Suppressor macrophage (primary cell): ENCODE data around the gene CDYL2.
A peak's percentile ranks its signal among the peaks of the same experiment; 100 is the strongest.

Experiments used
- DNase-seq, 4 experiments: peaks; one replicate each; pipeline ENCODE4 v3.0.0-alpha.2; 2020 to 2022

CDYL2 gene

DNA sequence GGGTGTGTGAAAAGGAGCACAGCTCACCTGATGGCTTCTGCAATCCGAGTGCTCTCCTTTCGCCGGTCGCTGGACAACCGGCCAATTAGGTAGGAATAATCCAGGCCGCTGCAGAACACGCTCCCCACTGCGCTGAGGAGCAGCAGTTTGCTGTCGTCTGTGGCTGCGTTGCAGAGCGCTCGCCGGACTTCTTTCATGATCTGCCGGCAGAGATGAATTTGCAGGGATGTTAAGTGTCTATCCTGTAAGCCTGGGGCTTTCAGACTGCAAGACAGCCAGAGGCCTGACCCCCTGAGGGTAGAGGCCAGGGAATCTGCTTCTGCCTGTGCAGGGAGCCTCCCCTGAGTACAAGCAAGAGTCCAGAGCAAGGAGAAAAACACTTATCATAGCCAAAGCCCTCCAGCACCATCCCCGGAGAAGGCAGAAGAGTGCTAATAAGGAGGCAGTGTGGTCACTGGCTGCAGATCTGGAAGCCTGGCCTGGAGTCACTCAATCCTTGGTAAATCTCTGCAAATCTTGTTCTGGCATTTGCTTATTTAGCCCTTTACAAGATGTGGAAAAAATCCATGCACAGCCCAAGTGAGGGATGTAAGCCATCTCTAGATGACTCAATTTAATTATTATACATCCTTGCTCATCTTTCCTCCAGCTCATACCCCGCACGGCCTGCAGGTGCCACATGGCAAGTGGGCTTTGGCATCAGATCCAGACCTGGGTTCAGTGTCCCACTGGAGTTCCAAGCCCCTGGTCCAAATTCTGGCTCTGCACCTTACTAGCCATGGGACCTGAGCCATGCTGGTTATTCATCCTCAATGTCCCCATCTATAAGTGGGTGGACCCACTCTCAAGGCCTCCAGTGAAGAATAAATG lies 183.4 kb downstream of the CDYL2 start:
- no peak for DNase-seq

DNA sequence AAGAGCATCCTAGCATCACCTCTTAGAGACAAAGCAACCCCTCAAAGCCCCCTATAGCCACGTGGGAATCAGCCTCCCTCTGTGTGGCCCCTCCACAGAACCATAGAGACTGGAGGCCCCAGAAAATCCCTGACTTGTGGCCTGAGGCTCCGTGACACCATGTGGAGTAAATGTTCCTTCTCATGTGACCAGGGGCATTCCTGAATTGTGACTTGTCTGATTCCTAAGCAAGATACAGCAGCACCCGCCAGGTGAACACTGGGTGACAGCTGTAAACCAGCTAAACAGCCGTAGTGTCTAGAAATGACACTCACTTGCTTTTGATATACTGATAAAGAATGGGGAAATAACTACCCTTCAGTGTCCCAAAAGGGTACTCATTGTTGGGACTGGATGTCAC lies 184.6 kb downstream of the CDYL2 start:
- no peak for DNase-seq

DNA sequence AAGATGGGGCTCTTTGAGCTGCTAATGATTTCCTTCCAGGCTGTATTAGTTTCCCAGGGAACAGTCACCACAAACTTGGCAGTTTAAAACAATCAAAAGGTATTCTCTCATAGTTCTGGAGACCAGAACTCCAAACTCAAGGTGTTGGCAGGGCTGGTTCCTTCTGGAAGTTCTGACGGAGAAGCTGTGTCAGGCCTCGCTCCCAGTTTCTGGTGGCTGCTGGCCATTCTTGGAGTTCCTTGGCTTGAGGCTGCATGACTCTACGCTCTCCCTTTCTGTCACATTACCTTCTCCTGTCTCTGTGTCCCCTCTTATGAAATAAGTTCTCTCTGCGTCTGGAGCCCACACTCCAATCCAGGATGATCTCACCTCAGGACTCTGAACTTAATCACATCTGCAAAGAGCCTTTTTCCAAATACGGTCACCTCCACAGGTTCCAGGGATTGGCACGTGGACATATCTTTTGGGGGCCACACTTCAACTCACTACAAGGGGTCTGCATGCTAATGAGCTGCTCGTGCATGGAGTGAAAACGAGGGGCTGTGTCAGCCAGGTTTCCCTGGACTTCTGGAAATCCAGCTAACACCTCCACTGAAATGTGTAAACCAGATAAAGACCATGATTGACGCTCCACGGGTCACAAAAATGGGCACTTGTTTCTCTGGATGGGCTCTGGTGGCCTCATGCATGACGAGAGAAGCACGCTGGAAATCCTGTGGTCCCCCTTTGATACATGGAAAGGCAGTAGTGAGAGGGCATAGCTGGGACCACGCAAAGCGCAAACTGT lies 185.3 kb downstream of the CDYL2 start:
- no peak for DNase-seq

DNA sequence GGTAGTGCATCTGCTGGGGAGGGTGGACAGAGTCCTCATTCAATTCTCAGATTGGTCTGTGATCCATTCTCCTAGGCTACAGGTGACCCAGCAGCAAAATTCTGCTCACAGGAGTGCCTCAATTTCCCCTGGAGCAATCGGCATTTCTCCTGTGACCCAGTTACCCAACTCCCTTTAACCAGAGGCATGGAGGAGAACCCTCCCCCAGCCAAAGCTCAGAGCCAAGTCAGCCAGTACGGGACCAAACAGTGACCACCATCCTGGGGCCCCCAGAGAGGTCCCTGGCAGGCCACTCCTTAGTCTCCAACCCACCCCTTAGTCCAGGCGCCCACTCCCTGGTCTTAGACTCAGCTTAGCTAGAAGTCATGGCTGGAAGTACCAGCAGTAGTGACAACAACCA lies 188.0 kb downstream of the CDYL2 start:
- DNase-seq = no peak

DNA sequence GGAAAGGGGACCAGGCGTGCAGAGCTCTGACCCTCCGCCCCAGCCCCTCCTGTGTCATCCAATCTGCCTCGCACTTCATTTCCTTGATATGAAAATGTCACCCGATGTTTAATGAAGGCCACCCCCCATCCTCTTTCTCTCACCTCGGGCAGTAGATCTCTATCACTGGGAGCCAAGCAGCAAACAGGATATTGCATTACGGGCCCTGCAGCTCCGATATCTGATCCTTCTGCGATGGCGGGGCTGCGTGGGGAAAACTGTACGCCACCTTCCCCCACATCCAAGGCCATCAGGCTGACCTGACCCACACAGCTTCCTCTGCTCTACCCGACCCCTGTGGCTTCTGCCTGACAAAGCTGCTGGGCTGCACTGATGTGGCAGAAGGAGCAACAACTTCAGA lies 188.7 kb downstream of the CDYL2 start:
- DNase-seq = no peak

DNA sequence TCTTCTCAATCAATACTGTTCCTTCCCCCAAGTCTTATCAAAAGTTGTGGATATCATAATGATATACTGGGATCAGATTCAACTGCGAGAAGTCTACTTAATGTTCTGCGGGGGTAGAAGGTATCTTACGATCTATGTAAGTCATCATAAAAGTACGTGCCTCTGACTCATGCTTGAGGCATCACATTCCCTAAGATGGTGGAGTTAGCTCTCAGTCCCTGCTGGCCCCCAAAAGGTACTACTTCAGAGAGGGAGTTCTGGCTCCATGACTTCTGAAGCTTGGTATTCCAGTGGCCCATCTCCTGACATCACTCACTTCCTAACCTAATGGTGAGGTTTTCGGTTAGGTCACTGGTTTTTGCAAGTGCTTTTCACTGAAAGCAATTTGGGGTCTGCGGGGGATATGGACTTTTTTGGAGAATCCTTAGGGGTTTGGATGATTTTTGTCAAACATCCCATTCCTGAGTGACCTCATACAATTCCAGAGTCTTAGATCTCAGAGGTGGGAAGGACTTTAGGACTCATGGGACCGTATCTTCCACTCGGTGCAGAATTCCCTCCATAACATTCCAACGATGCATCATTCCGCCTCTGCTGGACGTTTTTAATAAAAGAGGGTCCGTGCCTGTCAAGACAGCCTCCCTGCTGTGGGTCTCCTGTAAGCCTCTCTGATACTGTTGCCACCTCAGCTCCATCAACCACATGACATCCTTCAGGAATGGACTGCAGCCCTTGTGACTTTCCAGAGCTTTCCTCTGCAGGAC lies 189.3 kb downstream of the CDYL2 start:
- no peak for DNase-seq

DNA sequence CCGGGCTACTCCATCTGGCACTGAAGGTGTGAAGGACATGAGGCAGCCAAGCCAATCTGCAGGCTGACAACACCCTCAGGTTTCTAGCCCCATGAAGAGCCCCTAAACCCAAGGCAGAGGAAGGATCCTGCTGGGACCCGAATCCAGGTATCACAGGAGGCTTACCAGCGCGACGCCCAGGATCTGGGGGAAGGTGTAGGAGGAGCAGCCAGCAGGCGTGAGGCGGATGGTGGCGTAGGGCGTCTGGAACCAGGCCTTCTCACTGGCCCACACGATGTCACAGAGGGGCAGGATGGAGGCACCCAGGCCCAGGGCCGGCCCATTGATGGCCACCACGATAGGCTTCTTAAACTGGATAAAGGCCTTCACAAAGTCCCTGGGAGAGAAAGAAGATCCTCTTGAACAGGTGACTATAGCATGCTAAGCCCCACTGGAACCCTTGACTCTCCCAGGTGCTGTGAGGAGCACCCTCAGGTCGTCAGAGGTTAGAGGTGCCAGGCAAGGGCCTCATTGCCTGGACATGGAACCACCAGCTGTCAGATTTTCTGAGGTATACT lies 191.9 kb downstream of the CDYL2 start:
- no peak for DNase-seq

DNA sequence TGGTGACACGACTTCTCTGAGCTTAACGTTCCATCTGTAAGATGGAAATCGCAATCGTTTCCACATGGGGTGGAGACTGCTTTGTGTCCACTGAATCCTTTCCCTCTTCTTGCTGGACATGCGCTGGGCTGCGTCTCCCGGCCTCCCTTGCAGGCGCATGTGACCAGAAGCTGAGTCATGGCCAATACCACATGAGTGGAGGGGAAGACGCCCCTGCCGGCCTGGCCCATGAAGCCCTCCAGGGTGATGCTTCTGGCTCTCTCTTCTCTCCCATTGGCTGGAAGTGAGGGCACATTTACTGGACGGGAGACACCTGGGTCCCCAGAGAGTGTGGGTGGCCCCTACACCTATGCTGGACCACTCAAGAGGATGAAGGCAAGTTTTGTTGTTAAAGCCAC lies 192.5 kb downstream of the CDYL2 start:
- no peak for DNase-seq

DNA sequence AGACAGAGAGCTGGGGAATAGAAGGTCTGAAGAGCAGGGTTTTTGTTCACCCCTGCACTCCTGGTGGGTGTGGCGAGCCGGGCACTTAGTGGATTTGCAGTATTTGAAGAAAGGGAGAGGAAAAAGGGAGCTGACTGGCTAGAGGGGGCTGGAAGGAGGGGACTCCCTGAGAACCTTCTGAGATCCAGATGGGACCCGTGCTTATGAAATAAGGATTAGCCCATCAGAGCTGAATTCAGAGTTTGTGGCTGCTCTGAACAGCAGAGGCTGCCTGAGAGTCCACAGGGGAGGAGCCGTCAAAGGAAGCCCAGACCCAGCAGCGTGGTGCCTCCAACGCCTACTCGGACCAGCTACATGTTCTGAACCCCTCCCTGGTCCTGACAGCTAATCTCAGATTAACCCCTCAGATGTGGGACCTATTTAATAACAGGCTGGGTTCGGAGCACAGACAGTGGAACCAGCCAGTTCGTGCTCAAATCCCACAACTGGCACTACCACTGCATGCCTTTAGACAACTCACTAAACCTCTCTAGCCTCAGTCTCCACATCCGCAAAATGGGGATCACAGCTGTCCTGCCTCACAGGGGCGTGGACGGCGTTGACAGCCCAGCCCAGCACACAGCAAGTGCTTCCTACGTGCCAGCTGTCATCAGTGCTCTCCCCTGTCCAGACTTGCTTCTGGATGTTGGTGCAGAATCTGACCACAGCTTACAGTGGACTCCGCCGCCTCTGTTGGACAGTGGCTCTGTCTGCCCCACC lies 193.0 kb downstream of the CDYL2 start:
- DNase-seq = no peak

DNA sequence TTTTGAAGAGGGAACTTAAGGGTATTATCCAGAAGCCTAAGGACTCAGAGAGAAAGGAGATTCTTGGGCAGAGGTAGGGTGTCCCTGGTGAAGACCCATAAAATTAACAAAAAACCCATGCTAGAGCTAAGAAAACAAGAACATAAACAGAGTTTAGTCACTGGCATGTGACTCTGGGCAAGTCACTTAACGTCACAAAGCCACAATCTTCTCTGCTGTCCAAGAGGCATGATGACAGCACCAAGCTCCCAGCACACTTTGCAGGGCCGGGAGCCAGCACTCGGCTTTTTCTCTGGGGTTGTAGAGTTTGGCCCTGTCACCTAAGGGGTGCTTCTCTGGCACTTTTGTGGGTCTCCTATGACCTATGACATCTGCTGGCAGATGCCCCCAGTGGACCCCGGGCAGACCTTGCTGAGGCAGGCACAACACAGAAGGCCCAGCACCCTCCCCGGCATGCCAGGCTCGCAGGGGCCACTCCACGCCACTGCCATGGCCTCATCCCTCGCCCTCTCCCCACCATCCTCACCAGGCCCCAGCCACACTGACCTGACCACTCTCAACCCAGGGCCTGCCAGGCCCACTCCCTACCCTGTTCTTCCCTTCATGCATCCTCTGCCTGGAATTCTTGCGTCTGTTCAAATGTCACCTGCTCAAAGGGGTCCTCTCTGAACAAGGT lies 193.8 kb downstream of the CDYL2 start:
- peak; percentile 39 to 71 (median 67) for DNase-seq

DNA sequence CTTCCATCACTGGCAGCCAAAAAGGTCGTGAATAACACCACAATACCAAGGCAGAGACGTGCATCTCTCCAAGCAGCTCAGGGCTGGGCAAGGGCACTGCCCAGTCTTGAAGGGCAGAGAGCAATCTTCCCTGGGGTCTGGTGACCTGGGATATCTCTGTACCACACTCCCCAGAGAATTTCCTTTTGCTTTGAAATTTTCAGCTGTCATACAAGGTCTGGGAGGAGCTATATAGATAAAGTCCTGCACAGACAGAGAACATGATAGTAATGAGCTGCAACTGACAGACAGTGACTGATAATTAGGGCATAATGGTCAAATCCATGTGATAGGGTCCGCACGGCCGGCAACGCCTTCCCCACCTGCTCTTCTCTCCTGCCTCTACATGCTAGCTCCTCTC lies 195.5 kb downstream of the CDYL2 start:
- no peak for DNase-seq

DNA sequence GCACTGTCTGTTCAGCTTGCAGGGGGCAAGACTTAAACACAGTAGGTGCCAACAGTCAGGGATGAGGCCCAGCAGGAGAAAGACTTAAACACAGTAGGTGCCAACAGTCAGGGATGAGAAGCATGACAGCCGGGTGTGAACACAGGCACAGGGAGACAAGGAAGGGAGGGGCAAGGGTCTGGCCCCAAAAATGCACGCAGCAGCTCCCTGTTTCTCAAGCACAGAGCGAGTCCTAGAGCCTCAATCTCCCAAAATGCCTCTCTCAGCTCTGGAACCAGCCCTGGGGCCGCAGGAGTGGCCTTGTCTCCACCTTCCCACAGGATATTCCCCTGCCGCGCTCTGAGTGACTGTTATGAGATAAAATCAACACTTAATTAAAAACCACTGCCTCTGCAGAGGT lies 197.2 kb downstream of the CDYL2 start:
- no peak for DNase-seq

DNA sequence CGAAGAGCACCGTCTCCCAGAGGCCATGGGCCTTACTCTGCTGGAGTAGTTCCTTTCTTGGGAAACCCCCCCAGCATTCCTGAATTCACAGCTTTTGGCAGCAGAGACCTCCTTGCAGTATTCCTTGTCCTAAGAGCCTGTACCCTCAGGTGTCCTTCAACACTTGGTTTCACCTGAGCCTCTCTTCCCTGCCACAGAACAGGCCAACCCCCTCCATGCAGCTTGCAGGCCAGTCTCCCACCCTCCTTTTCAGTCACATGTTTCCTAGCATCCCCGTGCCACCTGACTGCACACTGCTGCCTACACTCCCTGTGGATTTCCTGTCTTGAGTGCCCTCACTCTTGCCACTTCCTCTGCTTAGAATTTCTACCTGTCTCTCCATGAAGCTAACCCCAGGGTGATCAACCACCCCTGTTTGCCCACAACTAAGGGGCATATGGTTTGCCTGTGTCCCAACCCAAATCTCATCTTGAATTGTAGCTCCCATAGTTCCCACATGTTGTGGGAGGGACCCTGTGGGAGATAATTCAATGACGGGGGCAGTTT lies 198.1 kb downstream of the CDYL2 start:
- no peak for DNase-seq

DNA sequence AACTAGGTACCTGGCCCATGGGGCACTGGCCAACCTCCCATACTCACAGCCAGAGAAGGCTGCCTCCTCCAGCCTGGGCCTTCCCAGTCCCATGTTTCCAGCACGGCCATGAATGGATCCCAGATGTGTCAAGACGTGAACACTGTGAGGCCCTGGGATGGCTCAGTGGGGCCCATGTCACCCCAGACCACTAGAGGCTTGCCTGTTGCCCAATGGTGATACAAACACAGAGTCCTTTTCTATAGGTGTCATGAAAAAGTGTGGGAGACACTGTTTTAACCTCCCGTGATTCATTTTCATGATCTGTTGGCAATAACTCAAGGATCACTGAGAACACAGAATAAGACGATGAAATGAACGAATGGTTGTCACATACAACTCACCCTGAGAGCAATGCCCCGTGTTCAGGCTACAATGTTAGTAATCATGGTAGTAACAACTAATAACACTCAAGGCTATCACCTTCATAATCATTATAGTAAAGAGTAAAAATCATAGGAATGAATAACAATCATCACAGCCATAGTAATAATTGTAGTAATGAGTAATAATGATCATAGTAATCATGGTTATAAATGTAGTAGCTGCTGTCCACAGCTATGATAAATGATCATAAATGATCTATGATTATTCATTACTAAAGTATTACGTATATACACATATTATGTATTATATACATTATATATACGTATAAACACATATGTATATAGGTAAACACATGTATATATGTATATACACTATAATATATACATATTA lies 199.6 kb downstream of the CDYL2 start:
- DNase-seq = no peak

DNA sequence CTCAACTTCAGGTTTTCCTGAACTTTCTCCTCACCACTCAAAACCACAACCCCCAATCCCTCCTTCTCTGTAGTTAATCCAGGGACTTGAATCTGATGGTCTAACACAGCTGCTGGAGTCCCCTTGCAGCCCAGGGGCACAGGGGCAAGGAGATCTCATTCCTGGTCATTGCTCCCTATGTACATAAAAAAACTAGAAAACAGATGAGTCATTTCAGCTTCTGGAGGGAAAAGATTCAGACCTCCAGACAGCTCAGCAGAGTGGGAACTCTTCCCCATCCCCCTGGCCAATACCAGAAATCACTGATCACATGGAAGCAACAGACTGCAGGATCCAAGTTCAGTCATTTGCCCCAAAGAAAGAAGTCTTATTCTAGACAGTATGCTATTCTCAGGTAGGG lies 201.5 kb downstream of the CDYL2 start:
- DNase-seq = no peak

DNA sequence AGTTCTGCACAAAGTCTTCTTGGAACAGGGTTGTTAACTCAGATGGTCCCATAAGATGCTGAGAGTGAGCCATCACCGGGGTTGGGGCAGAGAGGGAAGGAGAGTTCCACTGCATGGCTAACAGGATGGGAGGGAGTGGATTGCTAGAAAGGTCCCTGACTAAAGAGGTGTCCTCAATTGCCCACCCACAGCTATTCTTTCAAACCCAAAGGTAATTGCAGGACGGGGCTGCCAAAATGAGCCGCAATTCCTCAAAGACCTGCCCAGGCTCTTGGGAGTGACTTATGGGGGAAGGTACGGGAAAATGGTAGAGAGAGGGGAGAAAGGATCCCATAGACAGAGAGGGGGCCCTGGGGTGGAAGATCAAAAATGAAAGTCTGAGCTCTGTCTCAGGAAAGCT lies 203.2 kb downstream of the CDYL2 start:
- DNase-seq = no peak

DNA sequence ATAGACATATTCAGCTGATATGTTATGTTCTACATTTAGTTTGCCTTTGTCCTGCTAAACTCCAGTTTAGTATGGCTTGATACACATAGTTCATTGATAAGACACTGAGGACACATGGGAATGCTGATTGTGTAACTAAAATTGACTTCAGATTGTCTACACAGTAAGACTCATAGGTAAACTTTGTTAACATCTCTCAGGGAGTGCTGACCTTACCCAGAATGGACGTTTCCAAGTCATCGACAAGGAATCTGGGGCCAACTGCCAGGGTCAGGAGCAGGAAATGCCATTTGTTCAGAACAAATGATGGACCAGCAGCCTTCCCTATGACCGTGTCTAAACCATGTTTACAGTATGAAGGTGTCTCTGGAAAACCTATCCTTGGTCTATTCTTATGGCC lies 204.9 kb downstream of the CDYL2 start:
- no peak for DNase-seq

DNA sequence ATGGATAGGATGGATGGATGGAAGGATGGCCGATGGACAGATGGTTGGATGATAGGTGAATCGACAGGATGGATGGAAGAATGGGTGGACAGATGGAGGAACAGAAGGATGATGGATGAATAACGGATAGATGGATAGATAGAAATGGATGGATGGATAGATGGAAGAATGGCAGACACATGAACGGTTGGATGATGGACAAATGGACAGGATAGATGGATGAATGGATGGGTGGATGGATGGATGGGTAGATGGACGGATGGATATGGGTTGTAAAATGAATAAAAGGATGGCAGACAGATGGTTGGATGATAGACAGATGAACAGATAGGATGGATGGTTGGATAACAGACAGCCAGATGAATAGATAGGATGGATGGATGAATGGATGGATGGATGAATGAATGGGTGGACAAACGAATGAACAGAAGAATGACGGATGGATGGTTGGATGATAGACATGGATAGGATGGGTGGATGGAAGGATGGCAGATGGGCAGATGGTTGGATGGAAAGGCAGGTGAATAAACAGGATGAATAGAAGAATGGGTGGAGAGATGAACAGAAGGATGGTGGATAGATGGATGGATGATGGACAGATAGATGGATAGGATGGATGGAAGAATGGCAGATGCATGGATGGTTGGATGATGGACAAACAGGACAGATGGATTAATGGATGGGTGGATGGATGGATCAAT lies 207.7 kb downstream of the CDYL2 start:
- DNase-seq = no peak

DNA sequence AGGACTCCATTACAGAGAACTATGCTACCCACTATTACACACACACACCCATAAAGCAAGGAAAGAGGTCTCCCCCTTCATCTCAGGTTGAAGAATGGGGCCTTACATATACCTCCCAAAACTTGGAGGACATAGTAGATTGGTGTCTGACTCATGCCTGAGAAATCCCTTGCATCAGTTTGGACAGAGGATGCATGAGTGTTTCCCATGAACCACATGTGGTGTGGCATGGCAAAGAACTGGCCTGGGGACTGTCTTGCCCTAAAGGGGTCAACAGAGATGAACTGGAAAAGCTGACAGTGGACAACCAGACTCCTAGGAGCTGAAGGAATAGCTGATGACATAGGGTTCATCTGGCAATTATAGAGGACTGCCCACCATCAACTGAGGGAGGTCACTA lies 209.6 kb downstream of the CDYL2 start:
- DNase-seq = no peak

DNA sequence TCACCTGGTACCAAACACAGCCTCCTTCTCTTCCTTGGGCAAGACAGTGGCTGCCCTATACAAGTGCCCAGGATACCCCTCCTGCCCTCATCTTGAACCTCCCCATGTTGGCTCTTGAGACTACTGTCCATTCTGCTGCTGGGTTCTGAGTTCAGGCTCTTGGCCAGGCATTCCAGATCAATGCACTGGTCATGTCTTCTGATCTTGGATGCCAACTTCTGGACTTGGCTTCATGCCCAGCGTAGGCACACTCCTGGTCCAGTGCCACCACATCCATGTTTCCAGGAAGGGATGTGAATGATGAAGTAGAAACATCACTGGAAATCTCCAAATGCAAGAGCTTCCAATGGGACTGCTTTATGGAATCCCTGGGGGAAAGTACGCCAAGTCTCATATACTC lies 212.1 kb downstream of the CDYL2 start:
- DNase-seq = no peak
